HL-60 (cell line): ENCODE results near the gene DGLUCY.

Source experiments
- DNase-seq, 2 experiments: peaks; one replicate each; pipeline ENCODE4 v3.0.0-alpha.2; 2010 to 2020; ENCODE audit warnings: low read depth in 1 of 2, low spot score in 1 of 2
- H3K27ac ChIP-seq: fragments of 250-450 bp; sonication (Bioruptor Pico); replicated peaks from 2 replicates; pipeline ENCODE4 v1.5.1; 2020; ENCODE audit warnings: mild to moderate bottlenecking, moderate library complexity
- H3K27me3 ChIP-seq: fragments of 250-450 bp; sonication (Bioruptor Pico); 2 replicates; pipeline ENCODE4 v1.5.1; 2021; ENCODE audit warnings: mild to moderate bottlenecking, moderate library complexity; ENCODE audit not compliant: insufficient read depth, poor library complexity, severe bottlenecking
- H3K4me3 ChIP-seq: replicated peaks from 2 replicates; pipeline ENCODE4 v1.5.1; 2011; ENCODE audit warnings: mild to moderate bottlenecking, control low read depth, low read length; ENCODE audit not compliant: insufficient read depth
- CTCF ChIP-seq: IDR thresholded peaks from one replicate; pipeline ENCODE4 v1.5.1; 2011; ENCODE audit warnings: low read length, control low read depth, inconsistent platforms; ENCODE audit not compliant: insufficient read depth
- GABPA ChIP-seq: IDR thresholded peaks from 2 replicates; pipeline ENCODE4 v1.6.1; 2012; ENCODE audit warnings: low read depth
- POLR2AphosphoS5 ChIP-seq: IDR thresholded peaks from 2 replicates; pipeline ENCODE4 v1.6.1; 2012; ENCODE audit warnings: low read depth
- REST ChIP-seq: IDR thresholded peaks from 2 replicates; pipeline ENCODE4 v1.6.1; 2012; ENCODE audit warnings: low read depth; ENCODE audit not compliant: insufficient replicate concordance
- SPI1 ChIP-seq: IDR thresholded peaks from 2 replicates; pipeline ENCODE4 v1.6.1; 2012; ENCODE audit warnings: low read depth, mild to moderate bottlenecking, borderline replicate concordance

The DGLUCY gene

GRCh38 chr14:91142214-91142668, 28.4 kb downstream of the DGLUCY start:
- H3K4me3 ChIP-seq: no peak overlapping the region
- peak in 1 of 2 experiments; percentile 65 for DNase-seq
- no peaks in the 10 kb centered on the region for H3K27me3 ChIP-seq
- H3K27ac ChIP-seq: peak overlapping the region; percentile 55
- TF ChIP-seq REST (no peak), SPI1 (peak; percentile 16; the same call in 1 of the 2 replicates)

GRCh38 chr14:91143862-91144261, 30.0 kb downstream of the DGLUCY start:
- DNase-seq: no peak
- Histone ChIP-seq H3K27me3 (no peaks in the 10 kb centered on the region), H3K27ac (no peak overlapping the region), H3K4me3 (no peak overlapping the region)
- TF ChIP-seq REST (no peak), GABPA (no peak), CTCF (no peak), SPI1 (no peak), POLR2AphosphoS5 (no peak)

GRCh38 chr14:91144425-91145145, 30.7 kb downstream of the DGLUCY start:
- Histone ChIP-seq H3K4me3 (no peak overlapping the region), H3K27ac (no peak overlapping the region), H3K27me3 (no peaks in the 10 kb centered on the region)
- DNase-seq: no peak
- TF ChIP-seq GABPA (no peak), REST (no peak), CTCF (no peak), POLR2AphosphoS5 (no peak), SPI1 (no peak)
